ENCODE results near the gene C3AR1.
"Not testable (repeated sequence)": the region's sequence is repeated elsewhere in the genome, so short reads cannot be mapped to it uniquely, and the experiment has no call there.

C3AR1 gene

DNA sequence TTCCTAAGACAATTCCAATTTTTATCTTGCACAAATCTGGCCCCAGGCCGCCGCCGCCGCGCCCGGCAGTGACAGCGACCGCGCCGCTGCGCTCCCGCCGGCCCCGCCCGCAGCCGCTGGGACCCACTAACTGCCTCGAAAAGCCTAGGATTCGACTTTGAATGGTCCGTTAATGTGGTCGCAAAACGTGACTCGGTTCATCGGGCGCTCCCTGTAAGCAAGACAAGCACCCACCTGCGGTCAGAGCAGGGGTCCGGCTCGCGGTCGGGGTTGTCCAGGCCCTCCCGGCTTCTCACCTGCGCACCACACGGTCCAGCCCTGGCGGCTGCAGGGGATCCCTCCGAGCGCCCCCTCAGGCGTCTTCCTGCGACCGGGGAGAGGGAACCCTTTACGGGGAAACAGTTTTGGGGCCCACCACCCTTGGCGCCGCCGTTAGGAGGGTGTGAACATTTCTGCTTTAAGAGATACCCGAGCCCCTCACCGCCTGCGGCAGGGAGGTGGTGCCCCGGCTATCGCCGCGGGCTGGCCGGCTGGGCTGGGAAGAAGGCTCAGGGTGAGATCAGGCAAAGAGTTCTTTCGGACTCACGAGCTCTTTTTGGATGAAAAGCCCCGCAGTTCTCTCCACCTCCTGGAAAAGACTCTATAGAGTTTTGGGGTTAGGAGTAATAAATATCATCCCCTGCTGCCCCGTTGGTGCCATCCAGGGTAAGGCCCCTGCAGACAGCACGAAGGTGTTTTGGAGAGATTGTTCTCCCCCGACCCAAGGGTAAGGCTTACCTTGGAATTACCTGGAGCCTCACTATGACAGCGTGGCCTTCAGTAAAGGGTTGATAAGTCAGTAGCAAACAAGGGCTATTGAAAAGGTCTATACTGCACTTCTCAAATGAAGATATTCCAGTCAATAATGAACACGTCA, 47.2 kb downstream of the C3AR1 start:
- DNase-seq (ENCODE audit: insufficient read length) (peak; percentile 25), FAIRE-seq (no peak)
- TF ChIP-seq TAF1 (IDR thresholded peaks at IDR 0.05; ENCODE audit: borderline replicate concordance, low read depth, low read length) (no peak), POLR2A (IDR thresholded peaks at IDR 0.05; ENCODE audit: low read depth, low read length) (no peak), POLR2AphosphoS5 (IDR thresholded peaks at IDR 0.05; ENCODE audit: low read depth, low read length) (no peak)

DNA sequence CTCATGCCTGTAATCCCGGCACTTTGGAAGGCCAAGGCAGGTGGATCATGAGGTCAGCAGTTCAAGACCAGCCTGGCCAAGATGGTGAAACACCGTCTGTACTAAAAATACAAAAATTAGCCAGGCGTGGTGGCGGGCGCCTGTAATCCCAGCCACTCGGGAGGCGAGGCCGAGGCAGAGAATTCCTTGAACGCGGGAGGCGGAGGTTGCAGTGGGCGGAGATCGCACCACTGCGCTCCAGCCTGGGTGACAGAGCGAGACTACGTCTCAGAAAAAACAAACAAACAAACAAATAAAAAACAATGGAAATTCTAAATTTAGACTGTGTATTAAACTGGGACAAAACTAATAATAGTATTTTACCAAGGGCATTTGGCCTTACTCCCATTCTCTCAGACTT, 47.9 kb downstream of the C3AR1 start:
- not testable (repeated sequence) for DNase-seq (ENCODE audit: insufficient read length); FAIRE-seq

DNA sequence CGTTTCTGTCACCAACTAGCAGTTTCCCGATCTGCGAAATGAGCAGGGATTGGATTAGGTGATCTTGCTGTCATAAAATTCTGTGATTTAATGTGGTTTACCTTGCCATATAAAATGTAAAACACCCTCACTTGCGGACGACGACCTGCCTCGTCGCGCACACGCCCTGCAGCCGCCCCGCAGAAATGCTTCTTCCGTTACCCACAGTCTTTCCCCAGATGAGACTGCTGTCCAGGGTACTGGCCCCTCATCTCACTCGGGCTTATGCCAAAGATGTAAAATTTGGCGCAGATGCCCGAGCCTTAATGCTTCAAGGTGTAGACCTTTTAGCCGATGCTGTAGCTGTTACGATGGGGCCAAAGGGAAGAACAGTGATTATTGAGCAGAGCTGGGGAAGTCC, 51.3 kb downstream of the C3AR1 start:
- TF ChIP-seq TAF1 (IDR thresholded peaks at IDR 0.05; ENCODE audit: borderline replicate concordance, low read depth, low read length): no peak
- TF ChIP-seq POLR2AphosphoS5 (IDR thresholded peaks at IDR 0.05; ENCODE audit: low read depth, low read length): no peak
- TF ChIP-seq POLR2A (IDR thresholded peaks at IDR 0.05; ENCODE audit: low read depth, low read length): no peak
- DNase-seq (ENCODE audit: insufficient read length): no peak
- no peak for FAIRE-seq

DNA sequence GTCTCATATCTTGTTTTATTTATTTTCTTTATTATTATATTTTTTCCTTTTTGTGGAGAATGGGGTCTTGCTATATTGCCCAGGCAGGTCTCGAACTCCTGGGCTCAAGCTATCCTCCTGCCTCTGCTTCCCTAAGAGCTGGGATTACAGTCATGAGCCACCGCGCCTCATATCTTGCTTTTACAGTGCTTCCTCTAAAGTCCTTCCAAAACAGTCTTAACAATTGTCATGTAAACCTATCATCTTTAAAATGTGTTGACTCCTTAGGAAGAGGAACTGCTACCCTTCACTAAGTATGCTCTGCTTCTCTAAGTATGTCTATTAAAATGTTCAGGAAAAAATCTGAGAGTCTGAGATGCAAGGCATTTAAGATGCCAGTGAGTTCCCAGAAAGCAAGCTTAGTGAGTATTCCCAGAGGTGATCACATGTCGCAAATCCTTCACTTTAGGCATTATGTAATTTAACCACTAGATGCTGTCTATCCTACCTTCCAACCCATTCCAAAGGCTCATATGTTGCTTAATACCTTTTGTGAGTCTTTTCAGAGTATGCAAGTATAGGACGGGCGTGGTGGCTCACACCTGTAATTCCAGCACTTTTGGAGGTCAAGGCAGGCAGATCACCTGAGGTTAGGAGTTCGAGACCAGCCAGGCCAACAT, 53.4 kb downstream of the C3AR1 start:
- TF ChIP-seq POLR2A (IDR thresholded peaks at IDR 0.05; ENCODE audit: low read depth, low read length) (no peak), POLR2AphosphoS5 (IDR thresholded peaks at IDR 0.05; ENCODE audit: low read depth, low read length) (no peak), TAF1 (IDR thresholded peaks at IDR 0.05; ENCODE audit: borderline replicate concordance, low read depth, low read length) (no peak)
- no peak for DNase-seq (ENCODE audit: insufficient read length)
- no peak for FAIRE-seq

DNA sequence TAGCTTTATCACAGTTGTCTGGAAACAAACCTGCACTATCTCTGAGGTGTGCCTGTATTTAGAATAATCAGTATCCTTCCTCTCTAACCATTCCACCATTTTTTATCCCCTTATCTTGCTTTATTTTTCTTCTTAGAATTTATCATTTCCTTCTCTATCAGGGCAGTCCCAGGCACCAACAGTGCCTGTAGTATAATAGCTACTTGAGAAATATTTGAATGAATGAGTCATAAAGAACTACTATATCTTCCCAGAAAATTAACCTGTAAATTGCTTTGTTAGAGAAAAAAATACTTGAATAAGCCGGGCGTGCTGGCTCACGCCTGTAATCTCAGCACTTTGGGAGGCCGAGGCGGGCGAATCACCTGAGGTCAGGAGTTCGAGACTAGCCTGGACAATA, 54.8 kb downstream of the C3AR1 start:
- FAIRE-seq (no peak), DNase-seq (ENCODE audit: insufficient read length) (no peak)
- TF ChIP-seq TAF1 (IDR thresholded peaks at IDR 0.05; ENCODE audit: borderline replicate concordance, low read depth, low read length): no peak
- TF ChIP-seq POLR2A (IDR thresholded peaks at IDR 0.05; ENCODE audit: low read depth, low read length): no peak
- no peak for TF ChIP-seq POLR2AphosphoS5 (IDR thresholded peaks at IDR 0.05; ENCODE audit: low read depth, low read length)

Data from GM12892 (cell line).